Smooth muscle cell (in vitro differentiated cells): Measurements from ENCODE around the gene HLA-DMB. TPM values are rescaled to one million over a fixed set of nuclear protein-coding genes. Genes with fewer than 3 reads are reported as not detected.

ENCODE experiments used
- DNase-seq: peaks from one replicate; lab custom pipeline; 2025; ENCODE audit not compliant: unreplicated experiment; lab: John Stamatoyannopoulos, UW
- H2AFZ ChIP-seq: fragments of 200-600 bp; sonication (generic); 2 replicates; pipeline ENCODE4 v1.6.0; 2016; ENCODE audit warnings: antibody characterized with exemption, low read depth, mild to moderate bottlenecking
- H3F3A ChIP-seq: fragments of 200-600 bp; sonication (generic); 2 replicates; pipeline ENCODE4 v1.6.0; 2017; ENCODE audit warnings: antibody characterized with exemption, low read depth
- H3K27ac ChIP-seq: fragments of 200-600 bp; sonication (generic); 2 replicates; pipeline ENCODE4 v1.5.1; 2016; ENCODE audit warnings: low read depth, mild to moderate bottlenecking
- H3K27me3 ChIP-seq: fragments of 200-600 bp; sonication (generic); 2 replicates; pipeline ENCODE4 v1.6.1; 2016; ENCODE audit warnings: low read depth, mild to moderate bottlenecking
- H3K36me3 ChIP-seq: fragments of 200-600 bp; sonication (generic); 2 replicates; pipeline ENCODE4 v1.5.1; 2016; ENCODE audit warnings: low read depth
- H3K4me1 ChIP-seq: fragments of 200-600 bp; sonication (generic); 2 replicates; pipeline ENCODE4 v1.5.1; 2016; ENCODE audit warnings: low read depth
- H3K4me2 ChIP-seq: fragments of 200-600 bp; sonication (generic); 2 replicates; pipeline ENCODE4 v1.6.0; 2016; ENCODE audit warnings: mild to moderate bottlenecking
- H3K4me3 ChIP-seq: fragments of 200-600 bp; sonication (generic); 2 replicates; pipeline ENCODE4 v1.5.1; 2016; ENCODE audit warnings: mild to moderate bottlenecking
- H3K79me2 ChIP-seq: fragments of 200-600 bp; sonication (generic); 2 replicates; pipeline ENCODE4 v1.6.0; 2016; ENCODE audit warnings: low read depth, mild to moderate bottlenecking
- H3K9ac ChIP-seq: fragments of 200-600 bp; sonication (generic); 2 replicates; pipeline ENCODE4 v1.6.0; 2016; ENCODE audit warnings: low read depth
- H3K9me3 ChIP-seq: fragments of 200-600 bp; sonication (generic); replicated peaks from 2 replicates; pipeline ENCODE4 v1.5.1; 2016; ENCODE audit warnings: low read depth
- H4K20me1 ChIP-seq: fragments of 200-600 bp; sonication (generic); 2 replicates; pipeline ENCODE4 v1.6.0; 2016; ENCODE audit warnings: low read depth
- WGBS: methylation state at CpG from one replicate; pipeline ENCODE4 v1.1.7; 2016; ENCODE audit warnings: low lambda C conversion rate; 5-methylcytosine and 5-hydroxymethylcytosine counted together
- polyA plus RNA-seq: library from polyadenylated mRNA; unstranded; fragments of >200 nt; fragmentation: Nextera tagmentation; extraction: Ambion mirVana; gene quantifications from 2 replicates; pipeline ENCODE4 v1.2.1, GENCODE V29; 2016
- total RNA-seq: library from RNA; depleted of rRNA; stranded (reverse); fragments of >200 nt; gene quantifications from 2 replicates; pipeline ENCODE4 v1.2.3, GENCODE V29; 2014
- TF ChIP-seq, protein P1 (sequence below): fragments of 200-600 bp; sonication (generic); IDR thresholded peaks from 2 replicates; pipeline ENCODE4 v1.5.1; 2017; ENCODE audit warnings: borderline replicate concordance, mild to moderate bottlenecking, antibody characterized with exemption; ENCODE audit not compliant: insufficient read depth, poor library complexity, severe bottlenecking

The HLA-DMB gene
- total and polyA plus RNA-seq, 2 experiments from 2014 or later = not detected

DNA sequence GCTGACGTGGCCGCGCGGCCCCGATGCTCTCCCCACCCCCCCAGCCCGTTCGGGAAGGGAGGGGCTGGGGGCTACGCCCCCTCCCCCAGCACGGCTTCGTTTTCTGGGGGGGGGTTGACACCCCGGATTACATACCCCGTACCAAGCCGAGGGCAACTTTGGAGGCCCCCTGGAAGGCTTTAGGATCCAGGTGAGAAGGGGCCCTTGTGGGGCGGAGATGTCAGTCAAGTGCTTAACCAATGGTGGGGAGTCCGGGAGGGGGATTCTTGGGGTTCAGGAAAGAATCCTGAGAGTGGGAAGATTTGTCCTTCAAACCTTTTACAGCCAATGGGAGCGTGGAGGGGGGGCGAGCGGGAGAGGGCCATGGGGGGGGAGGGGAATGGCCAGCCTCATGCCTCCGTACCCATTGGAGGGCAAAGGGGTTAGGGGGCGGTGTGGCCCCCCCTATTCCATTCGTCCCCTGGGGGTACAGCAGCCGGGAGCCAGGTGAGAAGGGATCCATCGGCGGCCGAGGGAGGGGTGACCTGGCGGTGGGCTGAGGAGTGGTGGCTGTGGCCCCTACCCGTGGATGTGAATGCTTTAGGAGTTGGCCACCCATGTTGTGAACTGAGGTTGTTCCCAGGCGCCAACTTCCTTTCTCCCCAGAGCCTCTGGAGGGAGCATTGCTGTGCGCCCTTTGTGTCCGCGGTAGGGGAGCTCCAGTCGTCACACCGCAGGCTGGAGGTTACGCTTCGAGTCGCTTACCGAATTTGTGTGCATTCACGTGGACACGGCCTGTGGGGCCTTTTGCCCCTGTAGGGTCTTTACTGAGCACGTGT lies 28.2 kb upstream of the HLA-DMB start:
- Histone ChIP-seq H3K9me3 (no peaks in the 10 kb centered on the region), H3K36me3 (no peaks in the 10 kb centered on the region), H3K27me3 (no peaks in the 10 kb centered on the region), H3K27ac (peak overlapping the region; percentile 99), H3K4me3 (peak overlapping the region; percentile 84), H3K9ac (peak overlapping the region; percentile 99), H3K79me2 (peaks cover 54% of the 10 kb centered on the region), H4K20me1 (peaks cover 32% of the 10 kb centered on the region), H3K4me2 (peak overlapping the region; percentile 95), H3K4me1 (peaks cover 11% of the 10 kb centered on the region), H3F3A (peaks cover 41% of the 10 kb centered on the region), H2AFZ (no peak overlapping the region)
- WGBS = under 1% methylated on average over 26 of the region's 40 CpGs
- TF ChIP-seq, protein P1, sequence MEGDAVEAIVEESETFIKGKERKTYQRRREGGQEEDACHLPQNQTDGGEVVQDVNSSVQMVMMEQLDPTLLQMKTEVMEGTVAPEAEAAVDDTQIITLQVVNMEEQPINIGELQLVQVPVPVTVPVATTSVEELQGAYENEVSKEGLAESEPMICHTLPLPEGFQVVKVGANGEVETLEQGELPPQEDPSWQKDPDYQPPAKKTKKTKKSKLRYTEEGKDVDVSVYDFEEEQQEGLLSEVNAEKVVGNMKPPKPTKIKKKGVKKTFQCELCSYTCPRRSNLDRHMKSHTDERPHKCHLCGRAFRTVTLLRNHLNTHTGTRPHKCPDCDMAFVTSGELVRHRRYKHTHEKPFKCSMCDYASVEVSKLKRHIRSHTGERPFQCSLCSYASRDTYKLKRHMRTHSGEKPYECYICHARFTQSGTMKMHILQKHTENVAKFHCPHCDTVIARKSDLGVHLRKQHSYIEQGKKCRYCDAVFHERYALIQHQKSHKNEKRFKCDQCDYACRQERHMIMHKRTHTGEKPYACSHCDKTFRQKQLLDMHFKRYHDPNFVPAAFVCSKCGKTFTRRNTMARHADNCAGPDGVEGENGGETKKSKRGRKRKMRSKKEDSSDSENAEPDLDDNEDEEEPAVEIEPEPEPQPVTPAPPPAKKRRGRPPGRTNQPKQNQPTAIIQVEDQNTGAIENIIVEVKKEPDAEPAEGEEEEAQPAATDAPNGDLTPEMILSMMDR = no peak
- DNase-seq = peak; percentile 58

DNA sequence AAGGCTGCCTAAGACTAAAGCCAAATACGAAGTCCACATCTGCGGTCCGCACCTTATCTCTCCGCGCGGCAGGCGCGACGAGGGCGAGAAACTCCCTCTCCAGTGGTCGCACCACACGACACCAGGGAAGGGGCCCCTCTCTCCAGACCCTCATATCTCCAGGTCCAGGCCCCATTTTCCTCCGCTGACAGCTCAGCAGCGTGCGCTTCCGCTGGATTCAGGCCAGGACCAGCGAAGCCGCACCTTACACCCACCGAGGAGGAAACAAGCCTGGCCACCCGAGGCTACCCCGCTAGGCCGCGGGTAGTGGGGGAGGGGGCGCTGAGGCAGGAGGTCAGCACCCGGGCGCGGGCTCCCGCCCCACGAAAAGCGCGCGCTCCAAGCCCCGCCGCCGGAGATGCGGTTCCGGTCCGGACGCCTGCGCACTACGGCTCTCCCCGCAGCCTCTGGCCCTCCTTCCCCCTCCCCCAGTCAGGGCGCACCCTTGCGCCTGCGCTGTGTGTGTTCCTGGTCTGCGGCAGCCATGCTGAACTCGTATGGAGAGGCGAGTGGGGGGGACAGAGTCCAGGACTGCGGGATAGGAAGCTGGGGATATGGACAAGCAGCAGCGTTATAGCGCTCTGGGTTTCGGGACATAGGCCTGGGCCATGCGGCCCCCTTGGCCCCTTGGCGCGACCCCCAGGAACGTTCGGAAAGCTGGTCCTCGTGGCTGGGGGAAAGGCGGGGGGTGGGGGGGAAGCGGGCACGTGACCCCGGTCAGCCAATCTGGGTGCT lies 27.5 kb upstream of the HLA-DMB start, which contains the start of gene BRD2:
Gene BRD2, plus strand, starts transcription at position 502 of the 774 bp plus-strand sequence. CDS start 4,305 bp downstream, outside the sequence.
- H4K20me1 ChIP-seq = peaks cover 24% of the 10 kb centered on the region
- H3K36me3 ChIP-seq = no peaks in the 10 kb centered on the region
- H3K4me3 ChIP-seq = peak within 1 kb of the TSS; percentile 84
- H2AFZ ChIP-seq = peak within 1 kb of the TSS; percentile 90
- H3F3A ChIP-seq = peaks cover 34% of the 10 kb centered on the region
- H3K4me2 ChIP-seq = peak within 1 kb of the TSS; percentile 95
- H3K79me2 ChIP-seq = peaks cover 54% of the 10 kb centered on the region
- peak within 1 kb of the TSS; percentile 99 for H3K27ac ChIP-seq
- peak within 1 kb of the TSS; percentile 99 for H3K9ac ChIP-seq
- H3K4me1 ChIP-seq = peaks cover 11% of the 10 kb centered on the region
- no peaks in the 10 kb centered on the region for H3K27me3 ChIP-seq
- TF ChIP-seq, protein P1 = no peak
- peak; percentile 99 for DNase-seq
- 0% methylated on average over 56 of the region's 62 CpGs for whole genome bisulfite sequencing
- H3K9me3 ChIP-seq = no peaks in the 10 kb centered on the region

DNA sequence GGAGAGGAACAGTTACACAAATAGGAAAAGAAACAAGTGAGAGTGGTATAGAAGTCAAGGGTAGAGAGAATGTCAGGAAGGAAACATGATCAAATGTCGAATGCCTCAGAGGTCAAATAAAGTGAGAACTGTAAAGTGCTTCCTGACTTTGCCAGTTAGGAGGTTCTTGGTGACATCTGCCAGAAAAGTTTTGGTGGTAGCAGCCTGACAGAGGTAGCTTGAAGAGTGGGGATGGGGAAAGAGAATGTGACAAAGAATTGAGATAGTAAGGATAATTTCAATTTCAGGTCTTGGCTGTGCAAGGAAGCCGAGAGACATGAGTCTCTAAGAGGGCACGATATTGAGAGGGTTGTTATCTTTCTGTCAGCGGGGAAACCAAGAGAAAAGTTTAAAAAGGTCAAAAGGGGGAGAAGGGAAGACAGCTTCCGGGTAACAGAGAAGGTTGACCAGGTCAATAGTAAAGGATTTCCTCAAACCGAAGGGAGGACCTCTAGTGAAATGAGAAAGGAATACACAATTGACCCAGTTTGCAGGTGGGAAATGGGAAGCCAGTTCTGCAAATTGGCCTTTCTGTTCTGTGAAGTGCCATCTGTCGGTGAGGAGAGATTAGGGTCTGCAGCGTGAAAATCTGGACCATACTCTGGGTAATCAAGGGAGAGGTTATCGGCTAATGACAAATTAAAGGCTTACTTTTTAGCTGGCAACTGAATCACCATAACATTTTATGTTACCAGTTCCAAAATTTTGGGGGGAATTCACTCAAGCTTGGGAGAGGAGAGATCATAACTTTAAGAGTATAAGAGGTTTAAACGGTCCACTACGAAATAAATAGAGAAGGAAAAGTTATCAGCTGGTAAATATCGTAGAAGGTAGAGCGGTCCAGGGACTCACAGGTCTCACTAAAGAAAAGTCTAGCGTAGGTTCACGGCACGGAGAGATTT lies 26.6 kb upstream of the HLA-DMB start:
- H3F3A ChIP-seq = peaks cover 31% of the 10 kb centered on the region
- H2AFZ ChIP-seq = peak overlapping the region; percentile 90
- no peaks in the 10 kb centered on the region for H3K9me3 ChIP-seq
- H3K4me1 ChIP-seq = peaks cover 11% of the 10 kb centered on the region
- no peak for DNase-seq
- TF ChIP-seq, protein P1 = peak; percentile 34
- peak overlapping the region; percentile 99 for H3K27ac ChIP-seq
- H3K27me3 ChIP-seq = no peaks in the 10 kb centered on the region
- peak overlapping the region; percentile 99 for H3K9ac ChIP-seq
- peaks cover 50% of the 10 kb centered on the region for H3K79me2 ChIP-seq
- peak overlapping the region; percentile 95 for H3K4me2 ChIP-seq
- no peaks in the 10 kb centered on the region for H3K36me3 ChIP-seq
- whole genome bisulfite sequencing = 10% methylated on average over 16 of the region's 16 CpGs
- peak overlapping the region; percentile 84 for H3K4me3 ChIP-seq
- H4K20me1 ChIP-seq = peaks cover 16% of the 10 kb centered on the region
